ENCODE data around the gene BLOC1S6. TPM values are rescaled to one million over a fixed set of nuclear protein-coding genes. Genes with fewer than 3 reads are reported as not detected.
"Not testable (repeated sequence)": the region's sequence is repeated elsewhere in the genome, so short reads cannot be mapped to it uniquely, and the experiment has no call there.

The BLOC1S6 gene
- total RNA-seq, 2 donors from 2014 or later, result 27.7 to 37.0 TPM

- intact Hi-C loops (cut with DNase I), result no loop called here
- peak; percentile 88 to 91 for ATAC-seq
- DNase-seq, result peak; percentile 92
Observed at GRCh38 chr15:45634432-45635190, 47.4 kb downstream of the BLOC1S6 start, which contains the start of gene SQOR. SQOR (plus strand) TSS chr15:45635029; CDS start chr15:45658924, 23,895 bp downstream.

GRCh38 chr15:45635191-45635638 is 48.0 kb downstream of the BLOC1S6 start:
- intact Hi-C loops (cut with DNase I), result no loop called here
- DNase-seq (peak; percentile 74), ATAC-seq (peak; percentile 54 to 69)

GRCh38 chr15:45635763-45636292 is 48.6 kb downstream of the BLOC1S6 start:
- DNase-seq (no peak), ATAC-seq (no peak)
- intact Hi-C loops (cut with DNase I), result no loop called here

GRCh38 chr15:45637141-45637540 is 50.0 kb downstream of the BLOC1S6 start:
- intact Hi-C loops (cut with DNase I), result no loop called here
- ATAC-seq, result no peak
- no peak for DNase-seq

- ATAC-seq, result peak; percentile 20 to 25
- intact Hi-C loops (cut with DNase I), result no loop called here
- DNase-seq, result peak; percentile 52
Observed at GRCh38 chr15:45637552-45638033, 50.4 kb downstream of the BLOC1S6 start.

GRCh38 chr15:45640616-45641015 is 53.4 kb downstream of the BLOC1S6 start:
- ATAC-seq, result peak in 1 of 2 donors; percentile 47
- no peak for DNase-seq
- intact Hi-C loops (cut with DNase I), result no loop called here

GRCh38 chr15:45641374-45641781 is 54.2 kb downstream of the BLOC1S6 start:
- ATAC-seq (peak; percentile 28 to 45), DNase-seq (no peak)
- intact Hi-C loops (cut with DNase I), result no loop called here

GRCh38 chr15:45641999-45642932 is 55.1 kb downstream of the BLOC1S6 start:
- intact Hi-C loops (cut with DNase I), result no loop called here
- no peak for DNase-seq
- ATAC-seq, result peak; percentile 45 to 64

- DNase-seq (no peak), ATAC-seq (no peak)
- intact Hi-C loops (cut with DNase I), result no loop called here
Observed at GRCh38 chr15:45644437-45644836, 57.3 kb downstream of the BLOC1S6 start.

GRCh38 chr15:45645026-45645980 is 58.1 kb downstream of the BLOC1S6 start:
- intact Hi-C loops (cut with DNase I), result no loop called here
- peak; percentile 24 to 34 for ATAC-seq
- peak; percentile 39 for DNase-seq

GRCh38 chr15:45646220-45646619 is 59.0 kb downstream of the BLOC1S6 start:
- ATAC-seq (no peak), DNase-seq (no peak)
- intact Hi-C loops (cut with DNase I), result no loop called here

- no peak for ATAC-seq
- intact Hi-C loops (cut with DNase I), result no loop called here
Observed at GRCh38 chr15:45647828-45648227, 60.6 kb downstream of the BLOC1S6 start.

GRCh38 chr15:45648521-45649200 is 61.5 kb downstream of the BLOC1S6 start:
- intact Hi-C loops (cut with DNase I), result no loop called here
- DNase-seq (no peak), ATAC-seq (peak in 1 of 2 donors; percentile 74)

More at GRCh38 chr15:45647828-45648227, 60.6 kb downstream of the BLOC1S6 start:
- DNase-seq, result no peak

- DNase-seq; ATAC-seq; intact Hi-C loops (cut with DNase I): not testable (repeated sequence)
Observed at GRCh38 chr15:45650007-45650406, 62.8 kb downstream of the BLOC1S6 start.

GRCh38 chr15:45650889-45651525 is 63.8 kb downstream of the BLOC1S6 start:
- intact Hi-C loops (cut with DNase I), result no loop called here
- ATAC-seq, result peak in 1 of 2 donors; percentile 15
- no peak for DNase-seq

- ATAC-seq, result peak; percentile 41 to 47
Observed at GRCh38 chr15:45653702-45654424, 66.7 kb downstream of the BLOC1S6 start.

GRCh38 chr15:45654749-45655148 is 67.6 kb downstream of the BLOC1S6 start:
- intact Hi-C loops (cut with DNase I), result no loop called here
- ATAC-seq (no peak), DNase-seq (no peak)

More at GRCh38 chr15:45653702-45654424, 66.7 kb downstream of the BLOC1S6 start:
- intact Hi-C loops (cut with DNase I), result no loop called here
- no peak for DNase-seq

Data from left cardiac atrium (tissue), 4 donors.